HG02623 (cell line): ENCODE measurements around the gene DVL2.

ENCODE experiments used
- ATAC-seq: cut with Tn5 transposase; IDR thresholded peaks from one replicate; pipeline ENCODE4 v1.9.1; 2021; ENCODE audit warnings: moderate library complexity; ENCODE audit not compliant: unreplicated experiment

Gene DVL2

DNA sequence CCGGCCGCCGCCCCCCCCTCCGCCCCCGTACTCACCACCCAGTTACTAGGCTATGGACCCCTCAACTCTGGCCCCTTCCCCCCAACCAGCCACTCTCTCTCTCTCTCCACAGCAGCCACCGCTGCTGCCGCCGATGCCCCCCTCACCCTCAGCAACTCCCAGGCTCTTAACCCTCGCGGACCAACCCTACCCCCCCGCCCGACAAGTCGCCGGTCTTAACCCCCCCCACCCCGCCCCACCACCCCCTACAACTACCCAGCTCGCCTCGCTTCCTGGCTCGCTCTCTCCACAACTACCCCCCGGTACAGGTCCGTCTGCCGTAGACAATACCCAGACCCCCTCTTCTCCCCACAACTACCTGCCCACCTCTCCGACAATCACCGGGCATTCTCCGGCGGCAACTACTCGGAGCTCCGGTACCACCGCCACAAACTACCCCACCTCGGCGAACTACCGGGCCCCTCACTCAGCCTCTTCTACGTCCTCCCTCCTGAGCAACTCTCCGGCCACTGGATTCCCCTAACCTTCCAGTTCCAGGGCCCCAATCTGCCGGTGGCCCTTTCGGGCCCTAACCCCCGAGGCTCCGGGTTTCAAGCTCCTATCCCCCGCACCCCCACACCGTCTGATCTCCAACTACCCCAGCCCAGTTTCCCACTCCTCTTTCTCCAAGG, 4.2 kb upstream of the DVL2 start:
- no peak for ATAC-seq

DNA sequence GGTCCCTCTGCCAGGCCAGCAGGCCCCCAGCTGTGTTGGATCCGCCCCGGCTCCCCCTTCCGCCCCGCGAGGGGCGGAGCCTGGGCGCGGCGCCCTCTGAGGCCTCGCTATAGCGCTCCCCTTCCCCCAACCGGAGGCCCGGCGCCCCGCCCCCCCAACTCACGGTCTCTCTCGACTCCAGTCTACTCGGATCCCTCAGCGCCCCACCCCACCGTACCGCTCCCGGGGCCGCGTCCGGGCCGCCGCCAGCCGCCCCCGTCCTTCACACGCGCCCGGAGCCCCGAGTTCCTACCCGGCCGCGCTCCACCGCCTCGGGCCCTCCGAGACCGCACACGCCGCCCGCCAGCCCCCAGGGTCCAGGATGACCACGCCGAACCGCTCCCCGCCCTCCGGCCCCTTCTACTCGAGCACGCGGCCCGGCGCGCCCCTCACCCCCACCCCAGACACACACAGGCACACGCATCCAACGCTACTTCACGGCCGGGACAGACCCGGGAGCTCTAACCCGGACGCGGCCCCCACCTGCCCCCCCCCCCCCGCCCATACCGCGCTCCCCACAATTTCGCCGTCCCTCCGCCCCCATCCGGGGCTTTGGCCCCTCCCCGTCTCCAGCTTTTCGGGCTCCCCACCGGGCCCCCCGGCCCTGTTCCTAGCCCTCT, 3.6 kb upstream of the DVL2 start:
- ATAC-seq = no peak

DNA sequence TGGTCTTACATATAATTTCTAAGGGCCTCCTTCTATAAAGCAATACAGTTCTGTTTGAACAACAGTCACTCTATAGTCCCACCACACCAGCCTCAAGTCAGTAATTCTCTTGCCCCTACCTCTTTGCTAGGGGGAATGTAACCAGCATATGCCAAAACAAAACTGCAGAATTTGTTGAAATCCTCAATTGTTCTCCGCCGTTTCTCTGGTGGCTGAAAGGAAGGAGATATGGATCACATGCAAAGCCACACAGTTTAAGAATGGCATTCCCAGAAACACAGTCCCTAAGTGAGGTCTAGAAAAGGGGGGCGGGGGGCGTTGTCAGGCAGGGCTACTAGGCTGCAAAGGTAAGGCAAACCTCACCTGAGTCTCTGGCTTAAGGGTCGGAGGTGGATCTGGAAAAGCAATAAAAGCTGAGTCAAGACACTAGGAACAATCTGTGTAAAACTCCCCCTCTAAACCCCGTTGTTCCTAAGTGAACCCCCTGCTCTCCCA, 3.0 kb upstream of the DVL2 start:
- no peak for ATAC-seq

DNA sequence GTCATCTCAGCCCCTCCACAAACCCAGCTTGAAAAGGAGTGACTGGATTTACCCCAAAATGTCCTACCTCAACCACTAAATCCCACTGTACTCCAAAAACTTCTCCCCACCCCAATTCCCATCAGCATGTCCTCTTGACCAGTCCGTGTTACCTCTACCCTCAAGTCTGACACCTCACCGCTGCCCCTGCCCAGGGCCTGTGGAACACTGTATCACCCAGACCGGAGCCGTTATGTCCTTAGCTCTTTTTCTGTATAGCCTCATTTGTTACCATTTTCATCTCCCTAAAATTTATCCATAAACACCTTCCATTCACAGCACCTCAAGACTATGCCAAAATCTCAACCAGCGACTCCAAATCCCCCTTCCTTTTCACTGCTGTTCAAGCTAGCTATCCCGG, 2.5 kb upstream of the DVL2 start:
- no peak for ATAC-seq

DNA sequence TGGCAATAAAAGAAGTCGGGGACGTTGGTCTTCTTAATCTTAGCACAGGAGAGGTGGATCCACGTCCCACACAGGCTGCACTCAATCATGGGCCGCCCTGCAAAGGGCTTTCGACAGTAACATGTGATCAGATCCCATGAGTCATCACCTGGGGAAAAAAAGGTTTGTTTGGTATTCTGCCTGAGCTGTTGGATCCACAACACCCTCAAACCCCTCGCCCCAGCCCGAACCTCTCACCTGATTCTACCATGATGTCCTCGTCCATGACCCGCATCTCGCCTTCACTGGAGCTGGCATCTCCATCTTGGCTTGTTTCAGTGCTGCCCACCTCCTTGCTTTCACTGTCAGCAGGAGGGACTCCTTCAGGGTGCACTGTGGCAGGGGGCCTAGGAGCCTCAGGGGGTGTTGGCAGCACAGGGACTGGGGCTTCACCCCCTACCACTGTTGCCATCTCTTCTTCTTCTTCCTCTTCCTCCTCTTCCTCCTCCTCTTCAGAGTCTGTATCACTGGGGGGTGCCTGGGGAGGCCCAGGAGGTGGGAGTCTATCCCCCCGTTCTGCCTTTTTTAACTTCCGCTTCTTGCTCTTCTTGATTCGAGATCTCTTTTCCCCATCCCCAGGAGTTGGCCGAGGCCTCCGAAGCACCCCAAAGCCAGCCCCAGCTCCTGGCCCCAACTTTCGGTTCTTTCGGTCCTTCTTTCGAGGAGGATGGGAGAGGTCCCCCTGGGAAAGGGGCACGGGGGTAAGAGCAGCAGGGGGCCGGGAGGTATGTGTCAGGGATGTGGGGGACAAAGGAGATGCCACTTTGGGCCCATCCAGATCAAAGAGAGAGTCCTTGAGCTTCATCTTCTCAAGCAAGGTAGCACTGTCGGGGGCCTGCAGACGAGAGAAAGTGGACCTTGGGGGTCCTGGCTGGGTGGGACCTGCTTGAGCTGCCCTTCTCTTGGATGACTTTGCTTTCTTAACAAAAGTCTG, 1.7 kb upstream of the DVL2 start:
- ATAC-seq = no peak

DNA sequence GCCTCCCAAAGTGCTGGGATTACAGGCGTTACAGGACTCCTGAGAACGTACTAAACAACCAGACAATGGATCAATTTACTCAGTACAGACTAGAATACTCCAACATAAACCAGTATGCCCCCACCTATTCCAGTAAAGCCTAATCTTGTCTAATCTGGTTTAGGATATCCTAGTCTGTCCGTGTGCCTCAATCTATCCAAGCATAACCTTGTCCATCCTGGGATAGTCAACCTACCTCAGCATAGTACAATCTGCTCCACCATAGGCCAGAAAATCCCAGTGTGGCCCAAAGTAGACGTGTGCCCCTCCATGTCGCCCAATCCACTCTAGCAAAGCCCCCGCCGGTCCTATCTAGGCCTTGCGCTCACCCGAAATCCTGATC, 625 bp downstream of the DVL2 start:
- ATAC-seq = no peak

DNA sequence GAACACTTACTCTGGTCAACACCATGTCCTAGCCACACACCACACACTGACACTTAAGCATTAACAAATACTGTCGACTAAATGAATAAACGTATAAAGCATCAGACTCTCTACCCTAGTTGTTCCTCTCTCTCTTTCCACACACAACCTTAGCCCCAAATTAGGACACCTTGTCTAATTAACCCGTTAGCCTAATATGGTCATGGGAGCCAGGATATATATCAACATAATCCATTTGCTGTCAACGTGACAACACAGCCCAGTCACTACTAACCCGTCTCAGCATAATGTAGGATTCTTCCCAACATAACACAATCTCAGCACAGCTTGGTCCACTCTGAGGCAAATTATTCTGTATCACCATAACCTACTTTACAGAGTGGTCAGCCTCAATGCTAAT, 2.2 kb downstream of the DVL2 start:
- no peak for ATAC-seq

DNA sequence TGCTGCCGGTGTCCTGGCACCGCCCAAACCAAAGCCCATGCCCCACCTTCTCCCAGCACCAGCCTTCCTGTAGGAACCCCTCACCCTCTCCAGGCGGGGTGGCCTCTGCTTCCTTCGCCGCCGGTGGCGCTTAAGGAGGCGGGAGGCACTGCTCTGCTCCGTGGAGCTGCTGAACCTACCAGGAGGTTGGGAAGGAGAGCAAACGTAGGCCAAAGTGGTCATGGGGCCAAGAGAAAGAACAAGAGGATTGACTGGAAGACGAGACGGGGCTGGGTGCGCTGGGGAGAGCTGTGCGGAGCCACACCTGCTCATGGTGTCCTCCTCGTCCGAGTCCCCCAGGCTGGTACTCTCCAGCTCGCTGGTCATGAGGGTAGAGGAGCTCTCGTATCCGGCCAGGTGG, 4.8 kb downstream of the DVL2 start:
- ATAC-seq = no peak

DNA sequence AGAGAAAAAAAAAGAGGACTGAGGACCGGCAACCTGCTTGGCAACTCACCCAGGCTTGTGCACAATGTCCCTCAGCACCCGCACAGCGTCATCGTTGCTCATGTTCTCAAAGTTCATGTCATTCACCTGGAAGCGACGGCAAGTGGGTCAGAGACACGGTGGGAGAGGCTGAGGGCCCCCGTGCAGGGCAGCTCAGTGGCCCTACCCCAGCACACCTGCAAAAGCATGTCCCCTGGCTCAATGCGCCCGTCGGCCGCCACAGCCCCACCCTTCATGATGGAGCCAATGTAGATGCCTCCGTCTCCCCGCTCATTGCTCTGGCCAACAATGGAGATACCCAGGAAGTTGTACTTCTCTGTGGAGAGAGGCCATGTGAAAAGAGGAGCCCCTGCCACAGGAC, 5.4 kb downstream of the DVL2 start:
- no peak for ATAC-seq

DNA sequence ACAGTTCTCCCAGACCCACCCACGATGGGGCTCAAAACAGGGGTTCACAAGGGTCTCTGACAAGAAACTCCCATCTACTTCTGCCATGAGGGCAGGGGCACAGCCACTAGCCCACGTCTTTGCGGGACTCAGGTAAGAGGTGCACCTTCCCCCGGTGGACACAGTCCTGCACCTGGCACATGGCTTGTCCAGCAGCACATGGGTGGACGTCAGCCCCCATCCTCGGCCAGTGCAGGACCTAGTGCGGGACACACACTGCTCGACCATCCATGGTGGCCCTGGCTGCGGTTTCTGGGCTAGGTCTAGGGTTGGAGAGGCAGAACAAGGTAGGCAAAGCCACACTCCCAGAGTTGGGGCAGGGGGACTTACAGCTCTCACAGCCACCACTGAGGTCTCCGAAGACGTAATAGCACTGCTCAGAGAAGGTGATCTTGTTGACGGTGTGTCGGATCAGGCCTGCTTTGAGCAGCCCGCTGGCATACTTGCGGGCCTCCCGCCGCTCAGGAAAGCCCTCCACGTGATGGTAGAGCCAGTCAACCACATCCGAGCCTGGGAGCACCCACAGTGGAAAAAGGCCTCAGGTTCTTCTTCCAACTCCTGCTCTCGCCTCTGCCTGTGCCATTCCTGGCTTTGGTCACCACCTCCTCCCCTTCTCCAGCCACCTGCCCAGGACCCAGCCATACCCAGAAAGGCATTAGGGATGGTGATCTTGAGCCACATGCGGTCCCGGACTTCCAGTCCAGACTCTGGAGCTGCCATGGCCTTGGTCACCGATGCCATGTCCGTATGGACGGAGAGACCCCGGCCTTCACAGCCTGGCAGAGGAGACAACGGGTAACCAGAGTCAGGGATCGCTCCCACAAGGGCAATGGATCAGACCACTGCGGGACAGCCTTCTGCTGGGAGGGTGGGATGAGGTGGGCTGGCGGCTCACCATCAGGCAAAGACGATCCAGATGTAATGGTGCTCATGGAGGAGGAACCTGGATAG, 7.3 kb downstream of the DVL2 start:
- ATAC-seq = no peak

DNA sequence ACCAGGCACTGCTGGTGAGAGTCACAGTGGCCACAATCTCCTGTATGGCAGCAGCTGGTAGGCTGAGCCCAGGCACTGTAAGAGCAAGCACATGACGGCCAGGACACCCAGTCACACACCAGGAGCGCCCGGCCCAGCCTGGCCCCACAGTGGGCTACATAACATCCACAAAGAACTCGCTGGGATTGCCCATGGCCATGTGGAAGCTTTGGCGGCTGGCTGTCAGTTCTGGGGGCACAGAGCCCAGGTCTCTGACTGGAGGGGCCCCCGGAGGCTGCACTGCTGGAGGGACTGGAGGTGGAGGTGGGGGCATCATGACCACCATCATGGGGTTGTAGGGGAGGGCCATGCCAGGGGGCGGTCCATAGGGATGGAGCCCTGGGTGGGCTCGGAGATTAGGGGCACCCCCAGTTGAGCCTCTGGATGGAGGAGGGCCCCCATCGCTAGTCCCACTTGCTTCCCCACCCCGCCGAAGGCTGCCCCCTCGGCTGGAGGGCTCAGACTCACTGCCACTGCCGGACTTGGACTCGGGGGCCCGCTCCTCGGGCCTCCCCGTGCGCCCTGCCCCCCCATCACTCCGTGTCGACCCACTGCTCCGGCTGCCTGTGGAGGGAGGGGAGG, 8.5 kb downstream of the DVL2 start:
- ATAC-seq = no peak

DNA sequence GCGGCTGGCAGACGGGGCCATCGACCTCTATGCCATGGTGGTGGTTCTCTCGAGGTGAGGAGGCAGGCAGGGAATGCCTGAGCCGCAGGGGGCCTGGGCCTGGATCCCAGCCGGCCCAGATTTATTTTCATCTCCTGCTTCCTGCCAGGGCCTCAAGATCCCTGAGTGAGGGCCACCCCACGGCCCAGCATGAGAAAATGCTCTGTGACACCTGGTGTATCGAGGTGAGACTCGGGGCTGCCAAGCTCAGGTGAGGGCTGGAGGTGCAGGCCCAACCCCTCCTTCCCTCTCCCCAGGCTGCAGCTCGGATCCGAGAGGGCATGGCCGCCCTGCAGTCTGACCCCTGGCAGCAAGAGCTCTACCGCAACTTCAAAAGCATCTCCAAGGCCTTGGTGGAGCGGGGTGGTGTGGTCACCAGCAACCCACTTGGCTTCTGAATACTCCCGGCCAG, 9.6 kb downstream of the DVL2 start:
- no peak for ATAC-seq

DNA sequence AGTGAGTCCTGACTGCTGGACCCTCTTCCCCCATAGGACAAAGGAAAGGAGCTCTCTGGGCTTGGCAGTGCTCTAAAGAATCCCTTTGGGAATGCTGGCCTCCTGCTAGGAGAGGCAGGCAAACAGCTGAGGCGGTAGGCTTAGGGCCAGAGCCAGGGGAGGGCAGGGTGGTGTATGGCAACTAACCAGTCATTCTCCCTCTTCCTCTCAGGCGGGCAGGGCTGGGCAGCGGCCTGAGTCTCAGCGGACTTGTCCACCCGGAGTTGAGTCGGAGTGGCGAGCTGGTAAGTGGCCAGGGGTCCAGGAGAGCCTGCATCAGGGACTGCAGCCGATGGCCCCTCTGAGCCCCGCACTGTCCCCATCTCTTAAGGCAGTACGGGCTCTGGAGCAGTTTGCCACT, 10.2 kb downstream of the DVL2 start:
- ATAC-seq = no peak

DNA sequence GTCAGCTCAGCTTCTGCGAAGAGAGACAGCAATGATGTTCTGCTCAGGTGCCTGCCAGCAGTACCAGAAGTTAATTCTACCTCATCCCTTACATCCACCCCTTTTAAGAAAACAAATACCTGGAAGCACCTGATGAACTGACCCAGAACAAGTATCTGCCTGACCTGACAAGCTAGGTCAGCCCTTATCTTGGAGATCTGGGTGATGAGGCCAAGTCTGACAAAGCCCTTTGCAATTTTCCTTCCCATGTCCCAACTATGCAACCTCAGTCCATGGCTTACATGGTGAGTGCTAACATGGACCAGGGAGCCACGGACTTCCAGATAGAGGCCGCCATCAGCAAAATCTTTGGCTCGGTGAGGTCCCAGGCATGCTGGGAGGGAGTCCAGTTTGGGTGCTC, 10.9 kb downstream of the DVL2 start:
- ATAC-seq = no peak

DNA sequence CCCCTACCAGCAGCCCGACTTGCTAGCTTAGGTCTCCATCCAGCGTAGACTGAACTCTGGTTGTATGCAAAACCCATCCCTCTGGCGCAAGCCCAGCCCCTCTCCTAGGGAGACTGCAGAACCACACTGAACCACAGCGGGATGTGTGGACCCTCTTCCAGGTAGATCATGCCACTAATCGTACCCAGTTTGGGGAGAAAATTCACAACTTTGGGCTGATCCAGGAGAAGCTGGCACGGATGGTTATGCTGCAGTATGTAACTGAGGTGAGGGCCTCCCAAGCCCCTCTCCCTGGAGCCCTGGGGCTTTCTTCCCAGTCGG, 11.4 kb downstream of the DVL2 start:
- no peak for ATAC-seq

DNA sequence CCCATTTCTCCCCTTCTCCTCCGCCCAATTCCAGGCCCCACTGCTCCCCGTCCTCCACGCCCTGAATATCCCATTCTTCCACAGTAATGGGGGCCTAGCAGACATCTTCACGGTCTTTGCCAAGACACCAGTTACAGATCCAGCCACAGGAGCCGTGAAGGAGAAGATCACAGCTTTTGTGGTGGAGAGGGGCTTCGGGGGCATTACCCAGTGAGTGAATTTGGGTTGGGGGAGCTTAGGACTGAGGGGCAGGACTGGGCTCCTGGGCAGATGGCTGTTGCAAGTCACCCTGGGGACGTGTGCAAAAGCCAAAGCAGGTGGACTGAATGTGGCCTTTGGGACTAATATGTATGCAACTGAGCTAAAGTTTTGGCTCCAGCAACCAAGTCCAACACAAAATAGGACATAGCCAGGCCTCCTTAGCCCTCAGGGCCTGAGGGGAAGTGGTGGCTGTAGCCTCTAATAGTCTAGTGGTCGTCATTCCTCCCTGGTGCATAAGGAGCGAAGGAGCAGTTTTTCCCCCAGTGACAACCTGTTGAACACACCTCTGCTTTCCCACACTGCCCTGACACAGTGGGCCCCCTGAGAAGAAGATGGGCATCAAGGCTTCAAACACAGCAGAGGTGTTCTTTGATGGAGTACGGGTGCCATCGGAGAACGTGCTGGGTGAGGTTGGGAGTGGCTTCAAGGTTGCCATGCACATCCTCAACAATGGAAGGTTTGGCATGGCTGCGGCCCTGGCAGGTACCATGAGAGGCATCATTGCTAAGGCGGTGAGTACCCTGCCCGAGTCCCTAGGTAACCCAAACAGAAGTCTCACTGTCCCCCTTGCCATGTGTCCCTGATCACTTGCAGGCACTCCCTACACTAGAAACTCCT, 12.0 kb downstream of the DVL2 start:
- no peak for ATAC-seq

DNA sequence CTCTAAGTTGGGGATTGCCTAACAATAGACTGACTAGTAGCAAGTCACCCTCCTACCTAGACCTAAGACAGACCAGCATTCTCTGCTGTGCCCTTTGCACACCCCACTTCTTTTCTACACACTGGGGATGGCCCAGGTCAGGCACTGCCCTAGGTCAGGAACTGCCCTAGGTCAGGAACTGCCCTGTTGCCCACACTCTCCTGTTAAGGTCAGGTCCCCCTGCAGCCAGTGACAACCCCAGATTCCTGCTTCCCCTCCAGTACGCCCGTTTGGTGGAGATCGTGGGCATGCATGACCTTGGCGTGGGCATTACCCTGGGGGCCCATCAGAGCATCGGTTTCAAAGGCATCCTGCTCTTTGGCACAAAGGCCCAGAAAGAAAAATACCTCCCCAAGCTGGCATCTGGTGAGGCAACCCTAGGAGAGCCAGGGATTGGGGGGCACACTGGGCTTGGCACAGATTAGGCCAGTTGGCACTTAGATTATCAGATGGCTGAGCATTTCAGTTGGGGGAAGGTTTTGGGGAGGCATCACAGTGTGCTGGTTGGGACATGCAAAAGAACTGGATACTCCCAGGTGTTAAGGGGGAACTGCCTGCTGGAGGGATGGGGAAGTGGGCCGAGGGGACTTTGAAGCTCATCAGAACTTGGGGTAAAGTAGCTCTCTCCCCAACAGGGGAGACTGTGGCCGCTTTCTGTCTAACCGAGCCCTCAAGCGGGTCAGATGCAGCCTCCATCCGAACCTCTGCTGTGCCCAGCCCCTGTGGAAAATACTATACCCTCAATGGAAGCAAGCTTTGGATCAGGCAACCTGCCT, 12.8 kb downstream of the DVL2 start:
- ATAC-seq = no peak

DNA sequence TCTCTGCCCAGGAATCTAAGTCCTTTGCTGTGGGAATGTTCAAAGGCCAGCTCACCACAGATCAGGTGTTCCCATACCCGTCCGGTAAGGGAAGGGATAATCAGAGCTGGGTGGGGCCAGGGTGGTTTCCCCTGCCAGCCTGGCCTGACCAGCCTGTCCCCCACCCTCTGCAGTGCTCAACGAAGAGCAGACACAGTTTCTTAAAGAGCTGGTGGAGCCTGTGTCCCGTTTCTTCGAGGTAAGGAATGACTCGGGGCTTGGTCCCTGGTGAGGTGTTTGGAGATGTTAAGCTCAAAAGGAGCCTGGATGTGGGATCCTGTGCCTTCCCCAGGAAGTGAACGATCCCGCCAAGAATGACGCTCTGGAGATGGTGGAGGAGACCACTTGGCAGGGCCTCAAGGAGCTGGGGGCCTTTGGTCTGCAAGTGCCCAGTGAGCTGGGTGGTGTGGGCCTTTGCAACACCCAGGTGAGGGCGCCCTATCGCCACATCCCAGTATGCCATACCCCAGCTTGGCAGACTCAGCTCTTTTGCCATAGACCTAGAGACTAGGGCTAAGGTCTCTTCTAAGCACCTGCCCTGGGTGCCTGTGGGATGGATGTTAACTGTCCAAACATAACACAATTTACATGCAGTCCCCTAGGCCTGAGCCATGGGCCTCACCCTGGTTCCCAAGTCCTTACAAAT, 13.6 kb downstream of the DVL2 start:
- no peak for ATAC-seq
